ENCODE data around the gene PHACTR1.

- TF ChIP-seq FOXK2 (IDR thresholded peaks at IDR 0.05) (no peak), ELF4 (IDR thresholded peaks at IDR 0.05) (no peak), BHLHE40 (IDR thresholded peaks at IDR 0.05; ENCODE audit: borderline replicate concordance) (no peak)
Measured at GRCh38 chr6:12716298-12716916, at the start of gene PHACTR1.
